Motor neuron (in vitro differentiated cells): ENCODE data around the gene UGT1A8. TPM values are rescaled to one million over a fixed set of nuclear protein-coding genes. Genes with fewer than 3 reads are reported as not detected.
"Not testable (repeated sequence)": the region's sequence is repeated elsewhere in the genome, so short reads cannot be mapped to it uniquely, and the experiment has no call there.

Experiments used
- ATAC-seq, 8 experiments: fragments of 200-7000 bp; cut with Tn5 transposase; replicated peaks in 6 of 8; 2 replicates each; pipeline ENCODE4 v1.8.0; 2021; ENCODE audit warnings: mild to moderate bottlenecking in 8 of 8, moderate library complexity in 8 of 8
- H3K27ac ChIP-seq, 2 donors: fragments of 250-450 bp; sonication (Bioruptor Pico); 2 replicates each; pipeline ENCODE4 v1.9.0; 2021; ENCODE audit warnings: antibody characterized with exemption in 2 of 2, mild to moderate bottlenecking in 2 of 2, moderate library complexity in 1 of 2
- H3K4me1 ChIP-seq, 2 donors: fragments of 250-450 bp; sonication (Bioruptor Pico); replicated peaks in 1 of 2; 2 replicates each; pipeline ENCODE4 v1.6.1; 2021; ENCODE audit warnings: antibody characterized with exemption in 2 of 2, mild to moderate bottlenecking in 2 of 2, moderate library complexity in 1 of 2
- H3K4me3 ChIP-seq, 5 donors: fragments of 250-450 bp; sonication (Bioruptor Pico); 2 replicates each; pipeline ENCODE4 v1.9.0; 2021; ENCODE audit warnings: antibody characterized with exemption in 5 of 5, mild to moderate bottlenecking in 5 of 5, moderate library complexity in 4 of 5
- WGBS, 10 experiments: fragments of 450-650 bp; shearing (Covaris generic); methylation state at CpG; one replicate each; pipeline ENCODE4 v1.0.0; 2022; 5-methylcytosine and 5-hydroxymethylcytosine counted together
- in situ Hi-C, 9 experiments: fragments of 400-800 bp; cut with MboI; loops; one replicate each; pipeline ENCODE4 v1.15.0; 2021; ENCODE audit warnings: low sequenced_read_pairs in 9 of 9, low pct_unique_long_range_greater_than_20kb in 2 of 9; ENCODE audit not compliant: unreplicated experiment in 9 of 9
- total RNA-seq, 8 experiments: library from RNA; unstranded; fragments of 300-600 nt; gene quantifications; 2 replicates each; pipeline versions ENCODE4 v1.2.3 to v1.2.4, GENCODE V29; 2022

Gene UGT1A8
- total RNA-seq, 8 experiments from 2014 or later: 0.09 to 1.4 (median 0.27) TPM; not detected in 5

DNA sequence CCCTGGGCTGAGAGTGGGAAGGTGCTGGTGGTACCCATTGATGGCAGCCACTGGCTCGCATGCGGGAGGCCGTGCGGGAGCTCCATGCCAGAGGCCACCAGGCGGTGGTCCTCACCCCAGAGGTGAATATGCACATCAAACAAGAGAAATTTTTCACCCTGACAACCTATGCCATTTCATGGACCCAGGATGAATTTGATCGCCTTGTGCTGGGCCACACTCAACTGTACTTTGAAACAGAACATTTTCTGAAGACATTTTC, 129.8 kb downstream of the UGT1A8 start:
- WGBS, 10 experiments: 60 to 100% (median 68%) methylated on average over 1 to 6 of the region's 6 CpGs; no CpG with 5 or more reads in 5 of the 10 experiments
- no peak for ATAC-seq

DNA sequence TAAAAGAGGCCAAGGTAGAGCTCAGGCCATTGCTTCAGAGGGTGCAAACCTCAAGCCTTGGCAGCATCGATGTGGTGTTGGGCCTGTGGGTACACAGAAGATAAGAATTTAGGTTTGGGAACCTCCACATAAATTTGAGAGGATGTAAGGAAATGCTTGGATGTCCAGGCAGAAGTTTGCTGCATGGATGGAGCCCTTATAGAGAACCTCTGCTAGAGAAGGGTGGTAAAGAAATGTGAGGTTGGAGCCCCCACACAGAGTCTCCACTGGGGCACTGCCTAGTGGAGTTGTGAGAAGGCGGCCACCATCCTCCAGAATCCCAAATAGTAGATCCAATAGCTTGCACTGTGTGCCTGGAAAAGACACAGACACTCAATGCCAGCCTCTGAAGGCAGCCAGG, 133.3 kb downstream of the UGT1A8 start:
- H3K4me3 ChIP-seq, H3K27ac ChIP-seq, H3K4me1 ChIP-seq, in situ Hi-C loops, ATAC-seq: not testable (repeated sequence)
- 40% methylated on average over 1 of the region's 2 CpGs; no CpG with 5 or more reads in 9 of the 10 experiments for WGBS, 10 experiments

More for the DNA sequence above, 129.8 kb downstream of the UGT1A8 start:
- Histone ChIP-seq H3K27ac (no peak overlapping the region), H3K4me3 (no peak overlapping the region), H3K4me1 (no peaks in the 10 kb centered on the region)
- in situ Hi-C loops: no loop called here

- 7 to 100% (median 50%) methylated on average over 1 to 2 of the region's 2 CpGs; no CpG with 5 or more reads in 1 of the 10 experiments for WGBS, 10 experiments
- H3K4me3 ChIP-seq, in situ Hi-C loops, ATAC-seq, H3K27ac ChIP-seq, H3K4me1 ChIP-seq: not testable (repeated sequence)
These were observed 134.0 kb downstream of the UGT1A8 start for GRCh38 chr2:233751212-233752009.

DNA sequence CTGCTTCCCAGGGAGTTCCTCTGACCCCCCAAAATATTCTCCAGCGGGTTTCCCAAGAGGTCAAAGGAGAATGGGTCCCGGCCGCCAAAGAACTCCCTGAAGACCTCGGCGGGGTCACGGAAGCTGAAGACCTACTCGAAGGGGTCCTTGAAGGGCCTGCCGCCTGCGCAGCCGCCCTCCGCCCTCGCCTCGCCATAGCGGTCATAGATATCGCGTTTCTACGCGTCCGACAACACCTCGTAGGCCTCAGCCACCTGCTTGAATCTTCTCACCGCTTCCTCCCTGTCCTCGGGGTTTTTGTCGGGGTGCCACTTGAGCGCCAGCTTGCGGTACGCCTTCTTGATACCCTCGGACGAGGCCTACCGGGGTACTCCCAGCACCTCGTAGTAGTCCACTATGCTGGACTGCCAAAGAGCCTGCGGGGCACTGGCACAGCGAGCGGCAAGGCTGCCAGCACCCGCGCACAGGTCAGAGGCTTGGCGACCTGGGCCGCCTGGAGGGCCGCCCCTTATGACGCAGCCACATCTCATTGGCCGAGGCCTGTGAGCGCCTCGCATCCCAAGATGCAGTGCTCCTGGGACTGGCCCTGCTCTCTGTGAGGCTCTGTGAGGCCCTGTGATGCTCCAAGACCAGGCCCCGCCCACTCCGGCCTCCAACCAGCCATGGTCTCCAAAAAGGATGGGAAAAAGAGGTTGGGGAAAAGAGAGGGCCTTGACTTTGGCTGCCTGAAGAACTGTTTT, 137.6 kb downstream of the UGT1A8 start:
- H3K4me3 ChIP-seq: no peak overlapping the region
- WGBS, 10 experiments: 90 to 100% (median 100%) methylated on average over 2 to 13 of the region's 44 CpGs; no CpG with 5 or more reads in 5 of the 10 experiments
- H3K27ac ChIP-seq: no peak overlapping the region
- ATAC-seq: no peak
- in situ Hi-C loops: no loop called here
- no peaks in the 10 kb centered on the region for H3K4me1 ChIP-seq

DNA sequence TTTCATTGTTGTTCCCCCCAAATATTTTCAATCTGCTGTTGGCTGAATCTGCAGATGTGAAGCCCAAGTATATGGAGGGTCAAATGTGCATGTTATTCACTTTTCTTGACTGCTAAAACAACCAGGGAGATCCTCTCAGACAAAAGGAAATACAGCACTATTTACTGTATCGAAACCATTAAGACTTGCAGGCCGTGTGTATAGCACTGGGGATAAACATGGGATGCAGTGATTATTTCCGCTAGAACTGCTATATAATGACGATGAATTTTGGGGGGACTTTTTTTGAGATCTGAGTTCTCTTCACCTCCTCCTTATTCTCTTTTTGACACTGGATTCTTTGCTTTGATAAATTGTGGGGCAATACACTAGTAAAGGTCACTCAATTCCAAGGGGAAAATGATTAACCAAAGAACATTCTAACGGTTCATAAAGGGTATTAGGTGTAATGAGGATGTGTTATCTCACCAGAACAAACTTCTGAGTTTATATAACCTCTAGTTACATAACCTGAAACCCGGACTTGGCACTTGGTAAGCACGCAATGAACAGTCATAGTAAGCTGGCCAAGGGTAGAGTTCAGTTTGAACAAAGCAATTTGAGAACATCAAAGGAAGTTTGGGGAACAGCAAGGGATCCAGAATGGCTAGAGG, 139.1 kb downstream of the UGT1A8 start:
- Histone ChIP-seq H3K27ac (no peak overlapping the region), H3K4me1 (no peaks in the 10 kb centered on the region), H3K4me3 (no peak overlapping the region)
- no peak for ATAC-seq
- in situ Hi-C loops: no loop called here
- WGBS, 10 experiments: 0 to 88% (median 70%) methylated on average over 1 to 5 of the region's 7 CpGs; no CpG with 5 or more reads in 1 of the 10 experiments

DNA sequence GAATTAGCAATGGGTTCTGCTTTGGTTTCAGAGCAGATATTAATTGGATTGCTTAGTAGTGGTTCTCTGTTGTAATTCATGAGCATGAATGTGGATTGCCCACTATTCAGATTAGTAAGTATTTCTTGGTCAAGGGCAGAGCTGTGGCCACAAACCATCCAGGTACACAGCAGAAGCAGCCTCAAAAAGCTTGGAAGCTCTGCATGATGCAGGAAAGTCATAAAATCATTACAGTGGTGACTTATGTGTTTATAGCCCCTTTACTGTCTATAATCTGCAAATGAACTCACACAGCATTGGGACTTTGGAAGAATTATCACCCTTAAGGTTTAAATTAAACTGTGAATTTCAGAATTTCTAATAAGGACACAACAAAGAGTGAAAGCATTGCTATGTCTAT, 140.7 kb downstream of the UGT1A8 start:
- H3K27ac ChIP-seq: no peak overlapping the region
- in situ Hi-C loops: no loop called here
- H3K4me1 ChIP-seq: no peaks in the 10 kb centered on the region
- ATAC-seq: no peak
- no peak overlapping the region for H3K4me3 ChIP-seq

GRCh38 chr2:233758849-233759248, 141.4 kb downstream of the UGT1A8 start:
- Histone ChIP-seq H3K4me3 (no peak overlapping the region), H3K4me1 (no peaks in the 10 kb centered on the region), H3K27ac (no peak overlapping the region)
- WGBS, 10 experiments: 83 to 100% (median 90%) methylated on average over 1 to 2 of the region's 2 CpGs; no CpG with 5 or more reads in 1 of the 10 experiments
- no peak for ATAC-seq
- in situ Hi-C loops: no loop called here

GRCh38 chr2:233760043-233760442, 142.6 kb downstream of the UGT1A8 start, which contains the start of gene UGT1A1:
Gene UGT1A1, plus strand, starts transcription at chr2:233760270. Its CDS starts 18 bp downstream, at chr2:233760288.
- no peak within 1 kb of the TSS for H3K27ac ChIP-seq
- H3K4me1 ChIP-seq: no peaks in the 10 kb centered on the region
- no peak within 1 kb of the TSS for H3K4me3 ChIP-seq
- whole genome bisulfite sequencing, 10 experiments: 40 to 100% (median 81%) methylated on average over 1 to 6 of the region's 6 CpGs; no CpG with 5 or more reads in 2 of the 10 experiments
- in situ Hi-C loops: no loop called here
- no peak for ATAC-seq

DNA sequence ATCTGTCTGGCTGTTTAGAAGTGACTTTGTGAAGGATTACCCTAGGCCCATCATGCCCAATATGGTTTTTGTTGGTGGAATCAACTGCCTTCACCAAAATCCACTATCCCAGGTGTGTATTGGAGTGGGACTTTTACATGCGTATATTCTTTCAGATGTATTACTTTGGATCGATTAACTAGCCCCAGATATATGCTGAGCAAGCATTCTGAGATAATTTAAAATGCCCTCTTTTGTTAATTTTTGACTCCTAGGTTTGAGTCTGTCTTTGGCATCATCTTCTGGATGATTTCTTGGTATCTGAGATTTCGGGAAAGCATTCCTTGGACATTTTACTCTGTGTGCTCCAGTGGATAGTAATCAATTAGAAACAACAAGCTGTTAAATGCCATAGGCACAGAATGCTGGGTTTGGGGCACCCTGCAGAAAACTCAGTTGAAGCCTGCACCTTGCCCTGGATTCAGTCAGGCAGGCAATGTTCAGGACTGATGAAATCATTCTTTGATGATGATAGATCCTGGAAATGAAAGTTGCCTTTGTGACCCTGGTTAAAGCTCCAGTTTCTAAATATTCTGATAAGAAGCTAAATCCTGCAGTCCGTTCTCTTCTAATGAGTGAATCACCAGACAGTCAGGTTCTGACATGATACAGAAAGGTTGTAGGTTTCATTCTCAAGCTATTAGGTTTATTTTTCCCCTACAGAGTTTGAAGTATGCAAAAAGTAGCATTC, 143.8 kb downstream of the UGT1A8 start:
- Histone ChIP-seq H3K27ac (no peak overlapping the region), H3K4me3 (no peak overlapping the region), H3K4me1 (no peaks in the 10 kb centered on the region)
- ATAC-seq: no peak
- WGBS, 10 experiments: 50 to 100% (median 89%) methylated on average over 1 to 4 of the region's 4 CpGs; no CpG with 5 or more reads in 2 of the 10 experiments
- in situ Hi-C loops: no loop called here

GRCh38 chr2:233764264-233764663, 146.8 kb downstream of the UGT1A8 start:
- peak in 2 of 8 experiments; percentile 61 to 62 for ATAC-seq
- in situ Hi-C loops: no loop called here
- 20 to 100% (median 63%) methylated on average over 1 to 5 of the region's 7 CpGs; no CpG with 5 or more reads in 3 of the 10 experiments for WGBS, 10 experiments
- Histone ChIP-seq H3K27ac (no peak overlapping the region), H3K4me3 (no peak overlapping the region), H3K4me1 (peaks cover 3% of the 10 kb centered on the region in 2 donors)

GRCh38 chr2:233764761-233765160, 147.3 kb downstream of the UGT1A8 start:
- in situ Hi-C loops: no loop called here

GRCh38 chr2:233766416-233766815, 149.0 kb downstream of the UGT1A8 start:
- no peak overlapping the region for H3K4me3 ChIP-seq
- peak in 2 of 8 experiments; percentile 20 to 25 for ATAC-seq
- peaks cover 3% of the 10 kb centered on the region in 2 donors for H3K4me1 ChIP-seq
- WGBS, 10 experiments: 9 to 80% (median 10%) methylated on average over 1 to 2 of the region's 4 CpGs; no CpG with 5 or more reads in 7 of the 10 experiments
- in situ Hi-C loops: no loop called here
- H3K27ac ChIP-seq: no peak overlapping the region

More at GRCh38 chr2:233764761-233765160, 147.3 kb downstream of the UGT1A8 start:
- H3K27ac ChIP-seq: no peak overlapping the region
- no peak for ATAC-seq
- H3K4me3 ChIP-seq: no peak overlapping the region
- WGBS, 10 experiments: 43 to 83% (median 80%) methylated on average over 2 to 3 of the region's 3 CpGs; no CpG with 5 or more reads in 5 of the 10 experiments
- H3K4me1 ChIP-seq: peaks cover 3% of the 10 kb centered on the region in 2 donors
